GM21825 (cell line): ENCODE results near the gene ARHGAP18.
A peak's percentile ranks its signal among the peaks of the same experiment; 100 is the strongest.

ENCODE experiments used
- ATAC-seq: cut with Tn5 transposase; IDR thresholded peaks from one replicate; pipeline ENCODE4 v1.9.1; 2021; ENCODE audit warnings: mild to moderate bottlenecking, moderate library complexity; ENCODE audit not compliant: unreplicated experiment

ARHGAP18 gene

GRCh38 chr6:129694036-129694435, 15.9 kb downstream of the ARHGAP18 start:
- no peak for ATAC-seq

- ATAC-seq = no peak
Measured at GRCh38 chr6:129692467-129692866, 17.5 kb downstream of the ARHGAP18 start.

GRCh38 chr6:129691709-129692108, 18.3 kb downstream of the ARHGAP18 start:
- ATAC-seq = no peak

- no peak for ATAC-seq
Measured at GRCh38 chr6:129691043-129691640, 18.8 kb downstream of the ARHGAP18 start.

- peak; percentile 69 for ATAC-seq
Measured at GRCh38 chr6:129686941-129687627, 22.9 kb downstream of the ARHGAP18 start.

GRCh38 chr6:129685662-129686031, 24.3 kb downstream of the ARHGAP18 start:
- no peak for ATAC-seq

GRCh38 chr6:129684903-129685661, 24.9 kb downstream of the ARHGAP18 start:
- ATAC-seq = no peak

- ATAC-seq = no peak
Measured at GRCh38 chr6:129684323-129684884, 25.6 kb downstream of the ARHGAP18 start.

- peak; percentile 92 for ATAC-seq
Measured at GRCh38 chr6:129683601-129684322, 26.2 kb downstream of the ARHGAP18 start.

GRCh38 chr6:129681913-129682205, 28.1 kb downstream of the ARHGAP18 start:
- ATAC-seq = no peak

- no peak for ATAC-seq
Measured at GRCh38 chr6:129680633-129681032, 29.3 kb downstream of the ARHGAP18 start.

GRCh38 chr6:129679758-129680157, 30.2 kb downstream of the ARHGAP18 start:
- ATAC-seq = no peak

- ATAC-seq = no peak
Measured at GRCh38 chr6:129679275-129679674, 30.7 kb downstream of the ARHGAP18 start.

- ATAC-seq = no peak
Measured at GRCh38 chr6:129678463-129678862, 31.5 kb downstream of the ARHGAP18 start.

GRCh38 chr6:129677620-129678325, 32.2 kb downstream of the ARHGAP18 start:
- ATAC-seq = no peak

- no peak for ATAC-seq
Measured at GRCh38 chr6:129675669-129676472, 34.1 kb downstream of the ARHGAP18 start.

GRCh38 chr6:129673748-129674147, 36.2 kb downstream of the ARHGAP18 start:
- ATAC-seq = no peak

GRCh38 chr6:129672881-129673631, 36.9 kb downstream of the ARHGAP18 start:
- peak; percentile 73 for ATAC-seq

- ATAC-seq = peak; percentile 24
Measured at GRCh38 chr6:129672341-129672682, 37.7 kb downstream of the ARHGAP18 start.
